Glutamatergic neuron (in vitro differentiated cells): ENCODE measurements around the gene ASB3. TPM values are rescaled to one million over a fixed set of nuclear protein-coding genes. Genes with fewer than 3 reads are reported as not detected.
"Not testable (repeated sequence)": the region's sequence is repeated elsewhere in the genome, so short reads cannot be mapped to it uniquely, and the experiment has no call there.

ENCODE experiments used
- DNase-seq: peaks from one replicate; pipeline ENCODE4 v3.0.0; 2022
- H3K27ac Mint-ChIP-seq: one replicate; pipeline ENCODE4 v1.8.0; 2020; ENCODE audit warnings: mild to moderate bottlenecking, mixed read lengths, inconsistent platforms; ENCODE audit not compliant: unreplicated experiment
- H3K27me3 Mint-ChIP-seq: one replicate; pipeline ENCODE4 v1.8.0; 2020; ENCODE audit warnings: mild to moderate bottlenecking, moderate library complexity, mixed read lengths, inconsistent platforms; ENCODE audit not compliant: unreplicated experiment
- H3K36me3 Mint-ChIP-seq: one replicate; pipeline ENCODE4 v1.8.0; 2020; ENCODE audit warnings: mild to moderate bottlenecking, mixed read lengths, inconsistent platforms; ENCODE audit not compliant: unreplicated experiment
- H3K4me1 Mint-ChIP-seq: one replicate; pipeline ENCODE4 v1.8.0; 2020; ENCODE audit warnings: mild to moderate bottlenecking, low read depth, mixed read lengths, inconsistent platforms; ENCODE audit not compliant: unreplicated experiment
- H3K4me3 Mint-ChIP-seq: one replicate; pipeline ENCODE4 v1.8.0; 2020; ENCODE audit warnings: mild to moderate bottlenecking, mixed read lengths, inconsistent platforms; ENCODE audit not compliant: unreplicated experiment
- H3K9me3 Mint-ChIP-seq: one replicate; pipeline ENCODE4 v1.8.0; 2020; ENCODE audit warnings: mild to moderate bottlenecking, moderate library complexity, mixed read lengths, inconsistent platforms; ENCODE audit not compliant: unreplicated experiment
- long read RNA-seq: library from polyadenylated mRNA; unstranded; transcript quantifications from one replicate; pipeline ENCODE4 v2.0.0, GENCODE V29; 2020; ENCODE audit not compliant: unreplicated experiment
- total RNA-seq: library from RNA; stranded (reverse); fragmentation: NEBNext Ultra II Directional; extraction: Animal tissue kit (Norgen Biotek cat#: 25700); gene quantifications from one replicate; pipeline ENCODE4 v1.2.1, GENCODE V29; 2021; ENCODE audit not compliant: unreplicated experiment
- TF ChIP-seq, protein P1 (sequence below): fragments of 200-600 bp; sonication (generic); IDR thresholded peaks from one replicate; pipeline ENCODE4 v1.5.0; 2021; ENCODE audit not compliant: partially characterized antibody, unreplicated experiment

The ASB3 gene, protein sequence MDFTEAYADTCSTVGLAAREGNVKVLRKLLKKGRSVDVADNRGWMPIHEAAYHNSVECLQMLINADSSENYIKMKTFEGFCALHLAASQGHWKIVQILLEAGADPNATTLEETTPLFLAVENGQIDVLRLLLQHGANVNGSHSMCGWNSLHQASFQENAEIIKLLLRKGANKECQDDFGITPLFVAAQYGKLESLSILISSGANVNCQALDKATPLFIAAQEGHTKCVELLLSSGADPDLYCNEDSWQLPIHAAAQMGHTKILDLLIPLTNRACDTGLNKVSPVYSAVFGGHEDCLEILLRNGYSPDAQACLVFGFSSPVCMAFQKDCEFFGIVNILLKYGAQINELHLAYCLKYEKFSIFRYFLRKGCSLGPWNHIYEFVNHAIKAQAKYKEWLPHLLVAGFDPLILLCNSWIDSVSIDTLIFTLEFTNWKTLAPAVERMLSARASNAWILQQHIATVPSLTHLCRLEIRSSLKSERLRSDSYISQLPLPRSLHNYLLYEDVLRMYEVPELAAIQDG
- 25.3 TPM for total RNA-seq
- long read RNA-seq, transcript ASB3-201 (10 exons, 2,214 nt) = major isoform, 13 of 22 reads
- long read RNA-seq, partial matches to known transcripts = 1 of 22 reads
- long read RNA-seq, other reads (novel, unspliced or antisense) = 7 of 22 reads

DNA sequence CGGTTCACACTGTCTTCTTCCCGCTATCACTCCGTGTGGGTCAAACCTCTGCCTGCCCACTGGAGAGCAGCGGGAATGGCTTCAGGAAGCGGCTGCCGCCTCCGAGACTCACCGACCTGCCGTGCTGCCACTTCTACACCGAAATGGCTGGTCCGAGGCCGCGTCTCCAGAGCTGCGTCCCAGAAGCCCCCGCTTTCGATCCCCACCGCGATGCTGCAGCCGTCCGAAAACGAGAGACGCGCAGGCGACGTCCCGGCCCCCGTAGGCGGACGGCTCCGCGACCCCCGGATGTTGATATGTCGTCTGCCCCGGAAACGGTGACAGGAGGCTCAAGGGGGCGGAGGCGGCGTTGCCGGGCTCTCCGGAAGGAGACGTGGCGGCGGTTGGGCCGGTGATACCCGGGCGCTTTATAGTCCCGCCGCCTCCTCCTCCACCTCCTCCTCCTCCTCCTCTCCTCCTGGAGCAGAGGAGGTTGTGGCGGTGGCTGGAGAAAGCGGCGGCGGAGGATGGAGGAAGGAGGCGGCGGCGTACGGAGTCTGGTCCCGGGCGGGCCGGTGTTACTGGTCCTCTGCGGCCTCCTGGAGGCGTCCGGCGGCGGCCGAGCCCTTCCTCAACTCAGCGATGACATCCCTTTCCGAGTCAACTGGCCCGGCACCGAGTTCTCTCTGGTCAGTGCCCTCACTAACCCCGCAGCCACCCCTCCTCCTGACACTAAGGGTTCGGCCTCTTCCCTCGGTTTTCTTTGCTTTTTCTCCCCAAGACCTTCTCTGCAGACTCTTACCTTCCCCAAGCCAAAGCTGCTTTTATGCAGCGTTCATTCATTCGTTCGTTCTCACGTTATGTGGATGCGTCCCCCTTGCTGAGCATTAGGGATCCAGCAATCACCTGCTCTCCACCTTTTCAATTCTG, at the start of gene ASB3, which contains the start of gene ERLEC1:
ASB3 (minus strand) TSS at position 249 of the 909 bp plus-strand sequence. CDS start 21,381 bp downstream, outside the sequence.
ERLEC1 (plus strand) TSS at position 340 of the 909 bp plus-strand sequence; CDS start at position 507, 167 bp downstream.
- peak within 1 kb of the TSS; percentile 98 for H3K4me3 Mint-ChIP-seq
- peaks cover 3% of the 10 kb centered on the region for H3K9me3 Mint-ChIP-seq
- H3K4me1 Mint-ChIP-seq = peaks cover 10% of the 10 kb centered on the region
- peak; percentile 97 for DNase-seq
- H3K27ac Mint-ChIP-seq = peak within 1 kb of the TSS; percentile 99
- no peaks in the 10 kb centered on the region for H3K36me3 Mint-ChIP-seq
- peaks cover 2% of the 10 kb centered on the region for H3K27me3 Mint-ChIP-seq
- TF ChIP-seq, protein P1, sequence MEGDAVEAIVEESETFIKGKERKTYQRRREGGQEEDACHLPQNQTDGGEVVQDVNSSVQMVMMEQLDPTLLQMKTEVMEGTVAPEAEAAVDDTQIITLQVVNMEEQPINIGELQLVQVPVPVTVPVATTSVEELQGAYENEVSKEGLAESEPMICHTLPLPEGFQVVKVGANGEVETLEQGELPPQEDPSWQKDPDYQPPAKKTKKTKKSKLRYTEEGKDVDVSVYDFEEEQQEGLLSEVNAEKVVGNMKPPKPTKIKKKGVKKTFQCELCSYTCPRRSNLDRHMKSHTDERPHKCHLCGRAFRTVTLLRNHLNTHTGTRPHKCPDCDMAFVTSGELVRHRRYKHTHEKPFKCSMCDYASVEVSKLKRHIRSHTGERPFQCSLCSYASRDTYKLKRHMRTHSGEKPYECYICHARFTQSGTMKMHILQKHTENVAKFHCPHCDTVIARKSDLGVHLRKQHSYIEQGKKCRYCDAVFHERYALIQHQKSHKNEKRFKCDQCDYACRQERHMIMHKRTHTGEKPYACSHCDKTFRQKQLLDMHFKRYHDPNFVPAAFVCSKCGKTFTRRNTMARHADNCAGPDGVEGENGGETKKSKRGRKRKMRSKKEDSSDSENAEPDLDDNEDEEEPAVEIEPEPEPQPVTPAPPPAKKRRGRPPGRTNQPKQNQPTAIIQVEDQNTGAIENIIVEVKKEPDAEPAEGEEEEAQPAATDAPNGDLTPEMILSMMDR = no peak

DNA sequence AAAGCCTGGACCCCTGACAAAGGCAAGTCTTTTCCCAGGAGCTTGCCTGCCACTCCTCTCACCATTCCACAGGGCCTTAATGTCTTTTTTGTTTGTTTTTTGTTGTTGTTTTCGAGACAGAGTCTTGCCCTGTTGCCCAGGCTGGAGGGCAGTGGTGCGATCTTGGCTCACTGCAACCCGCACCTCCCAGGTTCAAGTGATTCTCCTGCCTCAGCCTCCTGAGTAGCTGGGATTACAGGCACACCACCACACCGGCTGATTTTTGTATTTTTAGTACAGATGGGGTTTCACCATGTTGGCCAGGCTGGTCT, 43.2 kb upstream of the ASB3 start:
- H3K4me3 Mint-ChIP-seq, H3K36me3 Mint-ChIP-seq, DNase-seq, H3K27me3 Mint-ChIP-seq, H3K9me3 Mint-ChIP-seq, H3K4me1 Mint-ChIP-seq, H3K27ac Mint-ChIP-seq: not testable (repeated sequence)

DNA sequence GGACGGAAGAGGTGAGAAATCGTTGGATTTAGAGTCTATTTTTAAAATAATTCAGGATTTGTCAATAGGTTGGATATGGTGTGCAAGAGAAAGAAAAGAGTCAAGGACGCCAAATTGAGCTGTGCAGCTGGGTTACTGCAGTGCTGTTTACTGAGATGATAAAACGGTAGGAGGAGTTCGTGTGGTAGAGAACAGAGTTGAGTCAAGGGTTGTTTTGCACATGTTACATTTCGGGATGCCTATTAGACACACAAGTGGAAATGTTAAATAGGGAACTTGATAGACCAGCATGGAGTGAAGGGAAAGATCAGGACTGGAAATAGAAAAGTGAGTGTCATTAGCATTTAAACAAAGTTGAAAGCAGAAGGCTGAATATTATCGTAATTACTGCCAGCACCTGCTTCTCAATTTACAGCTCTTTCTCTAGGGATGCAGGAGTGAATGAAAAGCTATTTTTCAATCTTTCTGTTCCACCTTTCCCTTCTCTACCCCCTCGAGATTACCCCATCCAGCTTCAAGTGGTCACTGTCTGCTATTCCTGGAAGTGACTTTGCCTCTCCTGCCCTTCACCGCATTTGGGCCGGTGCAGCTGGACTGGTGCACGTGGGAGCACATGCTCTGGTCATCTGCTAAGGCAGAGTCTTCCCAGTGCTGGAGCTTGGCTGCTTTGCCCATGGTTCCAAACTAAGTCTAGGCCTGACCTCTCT, 42.7 kb upstream of the ASB3 start:
- Mint-ChIP-seq H3K9me3 (no peaks in the 10 kb centered on the region), H3K4me1 (peaks cover 3% of the 10 kb centered on the region), H3K36me3 (no peaks in the 10 kb centered on the region), H3K4me3 (no peak overlapping the region), H3K27ac (no peak overlapping the region), H3K27me3 (peaks cover 3% of the 10 kb centered on the region)
- no peak for DNase-seq
- TF ChIP-seq, protein P1 = no peak

DNA sequence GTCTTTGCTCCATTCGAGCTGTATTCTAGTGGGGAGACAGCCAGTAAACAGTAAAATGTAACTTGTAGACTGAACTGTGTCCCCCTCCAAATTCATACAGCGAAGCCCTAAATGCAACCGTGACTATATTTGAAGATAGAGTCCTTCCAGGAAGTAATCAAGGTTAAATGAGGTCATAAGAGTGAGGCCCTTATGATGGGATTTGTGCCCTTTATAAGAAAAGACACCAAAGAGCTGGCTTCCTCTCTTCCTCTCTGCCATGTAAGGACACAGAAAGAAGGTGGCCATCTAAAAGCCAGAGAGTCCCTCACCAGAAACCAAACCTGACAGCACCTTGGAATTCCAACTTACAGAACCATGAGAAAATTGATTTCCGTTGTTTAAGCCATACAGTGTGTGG, 41.6 kb upstream of the ASB3 start:
- no peak for DNase-seq
- TF ChIP-seq, protein P1 = no peak
- Mint-ChIP-seq H3K4me3 (no peak overlapping the region), H3K36me3 (no peaks in the 10 kb centered on the region), H3K9me3 (no peaks in the 10 kb centered on the region), H3K4me1 (peaks cover 3% of the 10 kb centered on the region), H3K27me3 (peaks cover 3% of the 10 kb centered on the region), H3K27ac (no peak overlapping the region)
